ENCODE data around the gene ARMCX2.

- TF ChIP-seq CTCF (conservative IDR thresholded peaks at IDR 0.05; ENCODE audit: low read depth in 2 of 2) (no peak), POLR2AphosphoS5 (IDR thresholded peaks at IDR 0.05; ENCODE audit: low read depth) (no peak), EZH2phosphoT487 (IDR thresholded peaks at IDR 0.05; ENCODE audit: unreplicated experiment) (no peak), REST (IDR thresholded peaks at IDR 0.05; ENCODE audit: unreplicated experiment) (no peak), EZH2 (IDR thresholded peaks at IDR 0.05; ENCODE audit: low read depth, unreplicated experiment) (no peak), STAT1 (IDR thresholded peaks at IDR 0.05; ENCODE audit: unreplicated experiment) (no peak), NANOG (IDR thresholded peaks at IDR 0.05; ENCODE audit: borderline replicate concordance) (no peak), CREB1 (CRISPR knock-in tag; IDR thresholded peaks at IDR 0.05; ENCODE audit: low read depth) (no peak), ZNF462 (CRISPR knock-in tag; IDR thresholded peaks at IDR 0.05) (no peak), ETS1 (IDR thresholded peaks at IDR 0.05) (no peak), JUNB (IDR thresholded peaks at IDR 0.05; ENCODE audit: unreplicated experiment) (no peak), ZNF331 (CRISPR knock-in tag; IDR thresholded peaks at IDR 0.05; ENCODE audit: low read depth) (no peak)
Measured at GRCh38 chrX:101657495-101657894, 2.2 kb downstream of the ARMCX2 start.

Data from GM23338 (cell line).